Activated T-helper 1 cell treated with anti-CD3 and anti-CD28 coated beads, Interleukin-12 subunit alpha, Interleukin-12 subunit beta, Interleukin-2, Interleukin-4 antibody, amounts not matched to agents 30 ng/mL and 10 ng/mL and 1 ng/mL, durations not matched to agents 14 hours and 24 hours and 36 hours (primary cell): Measurements from ENCODE around the gene BMP5. TPM values are rescaled to one million over a fixed set of nuclear protein-coding genes. Genes with fewer than 3 reads are reported as not detected.
A peak's percentile ranks its signal among the peaks of the same experiment; 100 is the strongest.

Source experiments
- DNase-seq: peaks from one replicate; pipeline ENCODE4 v3.0.0; 2021; ENCODE audit warnings: low spot score
- H3K27ac Mint-ChIP-seq: one replicate; pipeline ENCODE4 v1.8.0; 2021; ENCODE audit warnings: mild to moderate bottlenecking, mixed read lengths
- H3K27me3 Mint-ChIP-seq: one replicate; pipeline ENCODE4 v1.8.0; 2022; ENCODE audit warnings: mild to moderate bottlenecking, moderate library complexity, mixed read lengths; ENCODE audit not compliant: insufficient read depth
- H3K36me3 Mint-ChIP-seq: one replicate; pipeline ENCODE4 v1.8.0; 2021; ENCODE audit warnings: low read depth, mixed read lengths
- H3K4me1 Mint-ChIP-seq: one replicate; pipeline ENCODE4 v1.8.0; 2021; ENCODE audit warnings: low read depth, mixed read lengths
- H3K4me3 Mint-ChIP-seq: one replicate; pipeline ENCODE4 v1.8.0; 2021; ENCODE audit warnings: mild to moderate bottlenecking, moderate library complexity, mixed read lengths
- H3K9me3 Mint-ChIP-seq: one replicate; pipeline ENCODE4 v1.8.0; 2021; ENCODE audit warnings: mixed read lengths
- intact Hi-C: fragments of 100-400 bp; cut with micrococcal nuclease; formaldehyde crosslinking; loops from one replicate; pipeline ENCODE4 v1.15.1; 2024
- total RNA-seq: library from RNA; stranded (reverse); gene quantifications from 2 replicates; pipeline ENCODE4 v1.2.3, GENCODE V29; 2022

The BMP5 gene
- total RNA-seq, 1 donor from 2014 or later = not detected

GRCh38 chr6:55895972-55896730 is 20.8 kb upstream of the BMP5 start:
- DNase-seq = no peak
- Mint-ChIP-seq H3K4me1 (no peaks in the 10 kb centered on the region), H3K9me3 (no peaks in the 10 kb centered on the region), H3K27ac (no peak overlapping the region), H3K4me3 (no peak overlapping the region), H3K36me3 (no peaks in the 10 kb centered on the region), H3K27me3 (no peaks in the 10 kb centered on the region)
- intact Hi-C loops = no loop called here

GRCh38 chr6:55892749-55893357 is 17.5 kb upstream of the BMP5 start:
- no peak for DNase-seq
- no peak overlapping the region for H3K4me3 Mint-ChIP-seq
- no peak overlapping the region for H3K27ac Mint-ChIP-seq
- no peaks in the 10 kb centered on the region for H3K9me3 Mint-ChIP-seq
- intact Hi-C loops = no loop called here
- no peaks in the 10 kb centered on the region for H3K4me1 Mint-ChIP-seq
- no peaks in the 10 kb centered on the region for H3K36me3 Mint-ChIP-seq
- H3K27me3 Mint-ChIP-seq = no peaks in the 10 kb centered on the region

- no peak overlapping the region for H3K4me3 Mint-ChIP-seq
- H3K9me3 Mint-ChIP-seq = no peaks in the 10 kb centered on the region
- intact Hi-C loops = loop anchor here (5.0 kb wide), 1 partner anchor 607 kb away; no protein-coding TSS in a partner anchor
- no peak overlapping the region for H3K27ac Mint-ChIP-seq
- DNase-seq = no peak
- H3K4me1 Mint-ChIP-seq = no peaks in the 10 kb centered on the region
- H3K36me3 Mint-ChIP-seq = no peaks in the 10 kb centered on the region
- H3K27me3 Mint-ChIP-seq = no peaks in the 10 kb centered on the region
Observed at GRCh38 chr6:55888917-55889316, 13.5 kb upstream of the BMP5 start.

GRCh38 chr6:55886185-55886836 is 10.9 kb upstream of the BMP5 start:
- no peaks in the 10 kb centered on the region for H3K36me3 Mint-ChIP-seq
- H3K27me3 Mint-ChIP-seq = no peaks in the 10 kb centered on the region
- no peaks in the 10 kb centered on the region for H3K4me1 Mint-ChIP-seq
- H3K9me3 Mint-ChIP-seq = no peaks in the 10 kb centered on the region
- H3K4me3 Mint-ChIP-seq = no peak overlapping the region
- intact Hi-C loops = loop anchor here (1.0 to 5.0 kb wide), 2 partner anchors 441 to 604 kb away; no protein-coding TSS in a partner anchor
- H3K27ac Mint-ChIP-seq = no peak overlapping the region
- DNase-seq = no peak

GRCh38 chr6:55882718-55883569 is 7.6 kb upstream of the BMP5 start:
- intact Hi-C loops = no loop called here
- DNase-seq = no peak

GRCh38 chr6:55877283-55877682 is 1.9 kb upstream of the BMP5 start:
- intact Hi-C loops = no loop called here

More at GRCh38 chr6:55882718-55883569, 7.6 kb upstream of the BMP5 start:
- no peaks in the 10 kb centered on the region for H3K27me3 Mint-ChIP-seq
- H3K9me3 Mint-ChIP-seq = no peaks in the 10 kb centered on the region
- H3K27ac Mint-ChIP-seq = no peak overlapping the region
- H3K4me1 Mint-ChIP-seq = no peaks in the 10 kb centered on the region
- H3K36me3 Mint-ChIP-seq = no peaks in the 10 kb centered on the region
- H3K4me3 Mint-ChIP-seq = no peak overlapping the region

GRCh38 chr6:55874316-55874715 is 1.1 kb downstream of the BMP5 start:
- Mint-ChIP-seq H3K4me3 (no peak overlapping the region), H3K9me3 (no peaks in the 10 kb centered on the region), H3K27ac (no peak overlapping the region), H3K4me1 (peaks cover 5% of the 10 kb centered on the region), H3K27me3 (no peaks in the 10 kb centered on the region), H3K36me3 (no peaks in the 10 kb centered on the region)
- no peak for DNase-seq
- intact Hi-C loops = no loop called here

More at GRCh38 chr6:55877283-55877682, 1.9 kb upstream of the BMP5 start:
- Mint-ChIP-seq H3K27me3 (no peaks in the 10 kb centered on the region), H3K4me3 (no peak overlapping the region), H3K9me3 (no peaks in the 10 kb centered on the region), H3K27ac (no peak overlapping the region), H3K4me1 (no peaks in the 10 kb centered on the region), H3K36me3 (no peaks in the 10 kb centered on the region)
- no peak for DNase-seq

- Mint-ChIP-seq H3K36me3 (no peaks in the 10 kb centered on the region), H3K4me3 (no peak overlapping the region), H3K27ac (no peak overlapping the region), H3K9me3 (no peaks in the 10 kb centered on the region), H3K4me1 (peaks cover 15% of the 10 kb centered on the region), H3K27me3 (no peaks in the 10 kb centered on the region)
- no peak for DNase-seq
- intact Hi-C loops = no loop called here
Observed at GRCh38 chr6:55872866-55873265, 2.5 kb downstream of the BMP5 start.

GRCh38 chr6:55870181-55870813 is 5.1 kb downstream of the BMP5 start:
- H3K4me3 Mint-ChIP-seq = no peak overlapping the region
- intact Hi-C loops = no loop called here
- H3K4me1 Mint-ChIP-seq = peaks cover 15% of the 10 kb centered on the region

GRCh38 chr6:55869674-55870073 is 5.7 kb downstream of the BMP5 start:
- Mint-ChIP-seq H3K4me3 (no peak overlapping the region), H3K36me3 (no peaks in the 10 kb centered on the region), H3K9me3 (no peaks in the 10 kb centered on the region), H3K4me1 (peaks cover 15% of the 10 kb centered on the region), H3K27ac (no peak overlapping the region), H3K27me3 (no peaks in the 10 kb centered on the region)
- intact Hi-C loops = no loop called here
- no peak for DNase-seq

More at GRCh38 chr6:55870181-55870813, 5.1 kb downstream of the BMP5 start:
- Mint-ChIP-seq H3K27me3 (no peaks in the 10 kb centered on the region), H3K27ac (no peak overlapping the region), H3K9me3 (no peaks in the 10 kb centered on the region), H3K36me3 (no peaks in the 10 kb centered on the region)
- DNase-seq = no peak

- no peak overlapping the region for H3K27ac Mint-ChIP-seq
Observed at GRCh38 chr6:55868771-55869479, 6.5 kb downstream of the BMP5 start.

GRCh38 chr6:55868176-55868575 is 7.2 kb downstream of the BMP5 start:
- intact Hi-C loops = no loop called here
- no peak overlapping the region for H3K27ac Mint-ChIP-seq
- H3K4me3 Mint-ChIP-seq = no peak overlapping the region
- H3K27me3 Mint-ChIP-seq = no peaks in the 10 kb centered on the region
- no peaks in the 10 kb centered on the region for H3K36me3 Mint-ChIP-seq
- no peak for DNase-seq
- H3K4me1 Mint-ChIP-seq = peaks cover 15% of the 10 kb centered on the region
- H3K9me3 Mint-ChIP-seq = no peaks in the 10 kb centered on the region

More at GRCh38 chr6:55868771-55869479, 6.5 kb downstream of the BMP5 start:
- intact Hi-C loops = no loop called here
- no peaks in the 10 kb centered on the region for H3K9me3 Mint-ChIP-seq
- H3K4me1 Mint-ChIP-seq = peaks cover 15% of the 10 kb centered on the region
- peak; percentile 10 for DNase-seq
- H3K27me3 Mint-ChIP-seq = no peaks in the 10 kb centered on the region
- H3K4me3 Mint-ChIP-seq = no peak overlapping the region
- no peaks in the 10 kb centered on the region for H3K36me3 Mint-ChIP-seq
